H9 (cell line): ENCODE results near the gene CLIP1. TPM values are rescaled to one million over a fixed set of nuclear protein-coding genes. Genes with fewer than 3 reads are reported as not detected.
A peak's percentile ranks its signal among the peaks of the same experiment; 100 is the strongest.

Experiments used
- DNase-seq: peaks from one replicate; pipeline ENCODE4 v3.0.0-alpha.2; 2017
- H2AFZ ChIP-seq: one replicate; pipeline ENCODE4 v1.6.1; 2013; ENCODE audit warnings: mild to moderate bottlenecking, low read length, control low read depth, moderate library complexity
- H2AK5ac ChIP-seq: 2 replicates; pipeline ENCODE4 v1.6.1; 2013; ENCODE audit warnings: low read length, control low read depth, mixed read lengths; ENCODE audit not compliant: insufficient read length
- H2BK120ac ChIP-seq: one replicate; pipeline ENCODE4 v1.6.1; 2013; ENCODE audit warnings: low read depth, mild to moderate bottlenecking, low read length, control low read depth, inconsistent platforms; ENCODE audit not compliant: poor library complexity, severe bottlenecking
- H2BK12ac ChIP-seq: 2 replicates; pipeline ENCODE4 v1.6.1; 2013; ENCODE audit warnings: low read length, control low read depth, mixed read lengths, low read depth; ENCODE audit not compliant: insufficient read length
- H2BK15ac ChIP-seq: 2 replicates; pipeline ENCODE4 v1.6.1; 2013; ENCODE audit warnings: low read depth, low read length, control low read depth
- H2BK20ac ChIP-seq: one replicate; pipeline ENCODE4 v1.6.1; 2013; ENCODE audit warnings: low read depth, mild to moderate bottlenecking, low read length, control low read depth, inconsistent platforms; ENCODE audit not compliant: poor library complexity, severe bottlenecking
- H2BK5ac ChIP-seq: 2 replicates; pipeline ENCODE4 v1.6.1; 2013; ENCODE audit warnings: low read length, control low read depth, mixed read lengths; ENCODE audit not compliant: insufficient read length
- H3K14ac ChIP-seq: 2 replicates; pipeline ENCODE4 v1.6.1; 2013; ENCODE audit warnings: low read length, control low read depth; ENCODE audit not compliant: insufficient read depth
- H3K18ac ChIP-seq: 2 replicates; pipeline ENCODE4 v1.6.1; 2013; ENCODE audit warnings: low read depth, mild to moderate bottlenecking, mixed read lengths, low read length, control low read depth; ENCODE audit not compliant: insufficient read length
- H3K23ac ChIP-seq: 2 replicates; pipeline ENCODE4 v1.6.1; 2013; ENCODE audit warnings: low read length, control low read depth, mixed read lengths, low read depth; ENCODE audit not compliant: insufficient read length
- H3K23me2 ChIP-seq: 2 replicates; pipeline ENCODE4 v1.6.1; 2013; ENCODE audit warnings: low read depth, mild to moderate bottlenecking, mixed read lengths, low read length, control low read depth; ENCODE audit not compliant: insufficient read length, poor library complexity, severe bottlenecking
- H3K27ac ChIP-seq: 2 replicates; pipeline ENCODE4 v1.5.1; 2013; ENCODE audit warnings: low read length, control low read depth, mixed read lengths, low read depth; ENCODE audit not compliant: insufficient read length
- H3K27me3 ChIP-seq: 2 replicates; pipeline ENCODE4 v1.6.1; 2013; ENCODE audit warnings: low read length, control low read depth, inconsistent platforms; ENCODE audit not compliant: insufficient read depth
- H3K4ac ChIP-seq: 2 replicates; pipeline ENCODE4 v1.6.1; 2013; ENCODE audit warnings: low read depth, mild to moderate bottlenecking, control low read depth, inconsistent platforms, low read length, moderate library complexity
- H3K4me1 ChIP-seq: 2 replicates; pipeline ENCODE4 v1.6.1; 2013; ENCODE audit warnings: low read length, control low read depth, inconsistent platforms; ENCODE audit not compliant: insufficient read depth
- H3K4me2 ChIP-seq: 2 replicates; pipeline ENCODE4 v1.6.1; 2013; ENCODE audit warnings: low read length, control low read depth, mixed read lengths; ENCODE audit not compliant: insufficient read length, insufficient read depth
- H3K56ac ChIP-seq: 2 replicates; pipeline ENCODE4 v1.6.1; 2013; ENCODE audit warnings: low read depth, mild to moderate bottlenecking, mixed read lengths, low read length, control low read depth; ENCODE audit not compliant: insufficient read length
- H3K79me1 ChIP-seq: 2 replicates; pipeline ENCODE4 v1.6.1; 2013; ENCODE audit warnings: low read depth, mild to moderate bottlenecking, moderate library complexity, low read length, control low read depth, inconsistent platforms; ENCODE audit not compliant: insufficient read depth, poor library complexity, severe bottlenecking
- H3K79me2 ChIP-seq: 2 replicates; pipeline ENCODE4 v1.6.1; 2013; ENCODE audit warnings: low read length, control low read depth, inconsistent platforms; ENCODE audit not compliant: insufficient read depth
- H3K9ac ChIP-seq: 2 replicates; pipeline ENCODE4 v1.6.1; 2013; ENCODE audit warnings: low read length, control low read depth, mixed read lengths; ENCODE audit not compliant: insufficient read length; ENCODE audit errors: extremely low read depth
- H3K9me3 ChIP-seq: one replicate; pipeline ENCODE4 v1.6.1; 2013; ENCODE audit warnings: low read depth, low read length, inconsistent platforms; ENCODE audit not compliant: control insufficient read depth
- H3T11ph ChIP-seq: one replicate; pipeline ENCODE4 v1.6.1; 2013; ENCODE audit warnings: mild to moderate bottlenecking, low read length, control low read depth, inconsistent platforms
- H4K20me1 ChIP-seq: one replicate; pipeline ENCODE4 v1.6.1; 2013; ENCODE audit not compliant: control insufficient read depth, insufficient read length, insufficient read depth
- H4K5ac ChIP-seq: 2 replicates; pipeline ENCODE4 v1.6.1; 2013; ENCODE audit warnings: low read depth, mild to moderate bottlenecking, mixed read lengths, low read length, control low read depth; ENCODE audit not compliant: insufficient read length
- H4K8ac ChIP-seq: replicated peaks from 2 replicates; pipeline ENCODE4 v1.6.1; 2013; ENCODE audit warnings: low read length, control low read depth, mixed read lengths, low read depth; ENCODE audit not compliant: insufficient read length
- H4K91ac ChIP-seq: 2 replicates; pipeline ENCODE4 v1.6.1; 2013; ENCODE audit warnings: low read depth, mild to moderate bottlenecking, moderate library complexity, mixed read lengths, low read length, control low read depth; ENCODE audit not compliant: insufficient read length
- H3K27ac Mint-ChIP-seq, 3 experiments: 2 replicates in 2 of 3; 3 replicates in 1 of 3; pipeline ENCODE4 v1.8.0; 2020 to 2021; ENCODE audit warnings: mixed read lengths in 3 of 3, mild to moderate bottlenecking in 1 of 3, moderate library complexity in 1 of 3
- H3K27me3 Mint-ChIP-seq: 2 replicates; pipeline ENCODE4 v1.8.0; 2021; ENCODE audit warnings: low read depth, mild to moderate bottlenecking, moderate library complexity, mixed read lengths
- H3K36me3 Mint-ChIP-seq, 3 experiments: 2 replicates in 2 of 3; 3 replicates in 1 of 3; pipeline ENCODE4 v1.8.0; 2020 to 2021; ENCODE audit warnings: low read depth in 3 of 3, mixed read lengths in 3 of 3; ENCODE audit not compliant: insufficient read depth in 1 of 3
- H3K4me1 Mint-ChIP-seq, 2 experiments: 2 replicates each; pipeline ENCODE4 v1.8.0; 2020; ENCODE audit warnings: mixed read lengths in 2 of 2
- H3K4me3 Mint-ChIP-seq, 2 experiments: 2 replicates in 1 of 2; 3 replicates in 1 of 2; pipeline ENCODE4 v1.8.0; 2020 to 2021; ENCODE audit warnings: mild to moderate bottlenecking in 2 of 2, mixed read lengths in 2 of 2, moderate library complexity in 1 of 2
- H3K9me3 Mint-ChIP-seq, 2 experiments: 2 replicates in 1 of 2; 3 replicates in 1 of 2; pipeline ENCODE4 v1.8.0; 2020; ENCODE audit warnings: mild to moderate bottlenecking in 2 of 2, mixed read lengths in 2 of 2, moderate library complexity in 1 of 2
- CTCF ChIP-seq: fragments of 200-600 bp; sonication (generic); conservative IDR thresholded peaks from 3 replicates; pipeline ENCODE4 v1.8.0; 2021; ENCODE audit warnings: antibody characterized with exemption, mild to moderate bottlenecking
- WGBS: extraction: QIAGEN DNeasy Blood & Tissue Kit; methylation state at CpG from one replicate; pipeline ENCODE4 v1.1.7; 2013; ENCODE audit warnings: missing lambda C conversion rate, low lambda C conversion rate, mixed read lengths; ENCODE audit not compliant: insufficient read length; ENCODE audit errors: extremely low coverage; 5-methylcytosine and 5-hydroxymethylcytosine counted together
- total RNA-seq: library from RNA; stranded (reverse); gene quantifications from 2 replicates; pipeline ENCODE4 v1.2.1, GENCODE V29; 2021

Gene CLIP1
- total RNA-seq, 1 experiment from 2014 or later, result 23.6 TPM

- H3K9ac ChIP-seq, result no peak overlapping the region
- no CpG with 5 or more reads among the region's 6 CpGs for WGBS
- H3K9me3 Mint-ChIP-seq, result no peaks in the 10 kb centered on the region; a peak in 1 of 5 replicates
- H3K14ac ChIP-seq, result no peak overlapping the region
- H3K23me2 ChIP-seq, result peaks cover 7% of the 10 kb centered on the region
- no peak overlapping the region for H3K23ac ChIP-seq
- peaks cover 0 to 8% of the 10 kb centered on the region in 2 experiments for H3K4me1 Mint-ChIP-seq
- no peak overlapping the region for H2BK120ac ChIP-seq
- no peak for TF ChIP-seq CTCF
- no peak overlapping the region for H2AK5ac ChIP-seq
- no peaks in the 10 kb centered on the region for H3K27me3 ChIP-seq
- no peaks in the 10 kb centered on the region for H3K79me1 ChIP-seq
- H4K91ac ChIP-seq, result no peak overlapping the region
- no peak overlapping the region for H3K4me2 ChIP-seq
- H3K27ac Mint-ChIP-seq, result peak overlapping the region in 1 of 3 experiments; percentile 49; a peak in 1 of 7 replicates
- no peak overlapping the region for H3K4me3 Mint-ChIP-seq
- no peak overlapping the region for H4K8ac ChIP-seq
- H2BK5ac ChIP-seq, result no peak overlapping the region
- no peak overlapping the region for H3K56ac ChIP-seq
- H2BK12ac ChIP-seq, result no peak overlapping the region
- no peak overlapping the region for H3T11ph ChIP-seq
- H3K4me1 ChIP-seq, result no peaks in the 10 kb centered on the region
- no peak overlapping the region for H4K5ac ChIP-seq
- H3K27ac ChIP-seq, result no peak overlapping the region
- H2AFZ ChIP-seq, result no peak overlapping the region
- H3K4ac ChIP-seq, result no peak overlapping the region
- H3K9me3 ChIP-seq, result no peaks in the 10 kb centered on the region
- H3K79me2 ChIP-seq, result no peaks in the 10 kb centered on the region
- H3K36me3 Mint-ChIP-seq, result peaks cover 6 to 40% (median 21%) of the 10 kb centered on the region in 3 experiments
- no peak overlapping the region for H2BK15ac ChIP-seq
- H4K20me1 ChIP-seq, result no peaks in the 10 kb centered on the region
- no peak overlapping the region for H2BK20ac ChIP-seq
- no peak for DNase-seq
- H3K18ac ChIP-seq, result no peak overlapping the region
- H3K27me3 Mint-ChIP-seq, result no peaks in the 10 kb centered on the region; the same call in 1 of the 2 replicates
These were observed 191.7 kb downstream of the CLIP1 start for GRCh38 chr12:122230798-122231197.
